Coronary artery (tissue), 2 donors: ENCODE results near the gene ALKBH4.

ENCODE experiments used
- DNase-seq: peaks from one replicate; pipeline ENCODE4 v3.0.0-alpha.2; 2017; ENCODE audit warnings: low spot score
- H3K27ac ChIP-seq, 2 donors: fragments of 200-600 bp; sonication (generic); one replicate each; pipeline ENCODE4 v1.5.1; 2016 to 2019
- H3K4me3 ChIP-seq: fragments of 200-600 bp; sonication (generic); 2 replicates; pipeline ENCODE4 v1.5.1; 2016; ENCODE audit warnings: mild to moderate bottlenecking, moderate library complexity
- TF ChIP-seq, protein P1 (sequence below): fragments of 200-600 bp; sonication (generic); IDR thresholded peaks from one replicate; pipeline ENCODE4 v1.5.1; 2019; ENCODE audit warnings: antibody characterized with exemption

Gene ALKBH4

DNA sequence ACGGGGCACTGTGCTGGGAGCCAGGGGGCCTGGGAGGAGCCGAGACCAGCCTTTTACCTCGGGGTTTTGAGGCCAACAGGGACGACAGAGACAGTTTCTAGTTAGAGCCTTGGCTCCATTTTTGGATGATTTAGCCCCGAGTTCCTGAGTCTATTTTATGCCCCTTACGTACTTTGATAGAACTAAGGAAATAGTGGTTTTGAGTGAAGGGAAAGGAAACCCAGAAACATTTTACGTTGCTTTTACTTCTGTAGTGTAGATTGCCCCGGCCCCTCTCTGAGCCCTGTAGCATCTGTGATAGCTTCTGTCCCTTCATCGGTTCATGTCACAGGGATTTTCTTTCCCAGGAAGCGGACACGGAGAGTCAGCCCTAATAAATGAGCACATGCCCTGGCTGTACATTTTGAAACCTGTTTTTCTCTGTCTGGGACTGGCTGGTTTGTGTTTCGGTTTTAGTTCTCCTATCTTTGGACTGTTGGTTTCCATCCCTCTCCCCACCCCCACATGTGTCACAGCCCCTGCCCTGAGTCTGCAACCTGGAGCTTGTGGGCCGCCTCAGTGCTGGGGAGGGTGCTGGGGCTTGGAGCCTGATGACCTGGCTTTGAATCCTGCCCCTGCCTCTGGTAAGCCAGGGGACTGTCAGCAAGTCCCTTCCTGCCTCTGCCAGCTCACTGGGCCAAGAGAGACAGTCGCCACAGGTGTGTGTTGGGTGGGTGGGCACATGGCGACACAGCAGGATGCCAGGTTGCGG, 38.2 kb downstream of the ALKBH4 start:
- no peak overlapping the region for H3K4me3 ChIP-seq
- TF ChIP-seq, protein P1, sequence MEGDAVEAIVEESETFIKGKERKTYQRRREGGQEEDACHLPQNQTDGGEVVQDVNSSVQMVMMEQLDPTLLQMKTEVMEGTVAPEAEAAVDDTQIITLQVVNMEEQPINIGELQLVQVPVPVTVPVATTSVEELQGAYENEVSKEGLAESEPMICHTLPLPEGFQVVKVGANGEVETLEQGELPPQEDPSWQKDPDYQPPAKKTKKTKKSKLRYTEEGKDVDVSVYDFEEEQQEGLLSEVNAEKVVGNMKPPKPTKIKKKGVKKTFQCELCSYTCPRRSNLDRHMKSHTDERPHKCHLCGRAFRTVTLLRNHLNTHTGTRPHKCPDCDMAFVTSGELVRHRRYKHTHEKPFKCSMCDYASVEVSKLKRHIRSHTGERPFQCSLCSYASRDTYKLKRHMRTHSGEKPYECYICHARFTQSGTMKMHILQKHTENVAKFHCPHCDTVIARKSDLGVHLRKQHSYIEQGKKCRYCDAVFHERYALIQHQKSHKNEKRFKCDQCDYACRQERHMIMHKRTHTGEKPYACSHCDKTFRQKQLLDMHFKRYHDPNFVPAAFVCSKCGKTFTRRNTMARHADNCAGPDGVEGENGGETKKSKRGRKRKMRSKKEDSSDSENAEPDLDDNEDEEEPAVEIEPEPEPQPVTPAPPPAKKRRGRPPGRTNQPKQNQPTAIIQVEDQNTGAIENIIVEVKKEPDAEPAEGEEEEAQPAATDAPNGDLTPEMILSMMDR = no peak
- peak overlapping the region in 1 of 2 donors; percentile 48 for H3K27ac ChIP-seq
- no peak for DNase-seq

DNA sequence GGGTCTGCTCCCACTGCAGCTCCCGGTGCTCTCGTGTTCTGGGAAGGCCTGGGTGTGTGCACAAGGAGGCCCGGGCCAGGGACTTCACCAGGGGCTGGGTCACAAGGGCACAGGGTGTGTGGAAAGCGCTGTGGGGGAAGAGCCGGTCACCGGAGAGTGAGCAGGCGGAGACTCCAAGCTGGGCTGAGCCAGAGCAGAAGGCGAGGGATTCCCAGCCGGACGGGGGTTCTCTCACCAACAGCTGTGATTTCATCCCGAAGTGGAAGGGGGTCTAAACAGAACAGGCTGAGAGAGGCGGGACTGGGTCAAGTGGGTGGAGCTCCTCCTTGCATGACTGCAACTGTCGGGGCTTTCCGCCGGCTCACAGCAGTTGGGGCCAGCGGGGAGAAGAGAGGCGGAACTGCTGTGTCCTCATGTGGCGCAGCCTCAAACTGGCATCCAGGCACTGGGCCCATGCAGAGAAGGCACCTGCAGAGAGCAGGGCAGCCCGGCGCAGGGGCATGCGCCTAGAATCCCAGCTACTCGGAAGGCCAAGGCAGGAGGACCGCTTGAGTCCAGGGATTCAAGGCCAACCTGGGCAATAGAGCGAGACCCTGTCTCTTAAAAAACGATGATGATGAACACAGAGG, 38.9 kb downstream of the ALKBH4 start:
- Histone ChIP-seq H3K27ac (peak overlapping the region in 1 of 2 donors; percentile 48), H3K4me3 (no peak overlapping the region)
- TF ChIP-seq, protein P1 = no peak
- DNase-seq = no peak

DNA sequence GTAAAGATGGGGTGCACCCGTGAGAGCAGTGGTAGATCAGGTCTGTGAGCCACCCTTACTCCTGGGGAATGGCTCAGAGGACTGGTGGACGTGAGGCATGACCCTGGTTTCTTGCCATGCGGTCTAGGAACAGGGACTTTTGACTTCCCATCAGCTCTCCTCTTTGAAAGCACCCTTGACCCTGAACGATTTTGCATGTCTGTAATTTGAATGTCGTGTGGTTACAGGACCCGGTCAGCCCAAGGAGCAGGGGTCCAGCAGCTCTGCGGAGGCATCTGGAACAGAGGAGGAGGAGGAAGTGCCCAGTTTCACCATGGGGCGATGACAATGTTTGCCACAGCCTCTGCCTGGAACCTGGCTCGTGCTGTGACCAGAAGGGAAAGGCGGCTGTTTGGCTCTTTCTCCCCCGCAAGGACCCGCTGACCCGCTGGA, 39.9 kb downstream of the ALKBH4 start:
- Histone ChIP-seq H3K27ac (no peak overlapping the region), H3K4me3 (no peak overlapping the region)
- no peak for DNase-seq
- TF ChIP-seq, protein P1 = no peak

DNA sequence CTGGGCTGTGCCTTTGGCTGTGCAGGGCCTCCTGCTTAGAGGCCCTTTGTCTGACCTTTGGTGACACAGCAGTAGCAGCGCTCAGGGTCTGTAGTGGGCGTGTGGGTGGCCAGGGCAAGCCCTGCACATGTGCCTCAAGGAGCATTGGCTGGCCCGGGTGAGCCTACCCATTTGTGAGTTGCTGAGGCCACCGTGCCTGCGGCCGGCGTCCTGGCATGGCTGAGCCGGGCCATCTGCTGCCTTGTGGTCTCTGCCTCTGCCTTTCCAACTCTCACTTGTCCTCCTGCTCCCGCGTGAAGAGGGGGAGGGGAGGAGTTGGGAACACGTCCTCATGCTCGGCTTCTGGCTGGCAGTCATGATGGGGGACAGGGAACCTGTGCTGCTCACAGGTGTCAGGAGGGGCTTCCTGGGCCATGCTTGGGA, 40.5 kb downstream of the ALKBH4 start:
- no peak overlapping the region for H3K4me3 ChIP-seq
- TF ChIP-seq, protein P1 = no peak
- H3K27ac ChIP-seq = no peak overlapping the region
- DNase-seq = no peak

DNA sequence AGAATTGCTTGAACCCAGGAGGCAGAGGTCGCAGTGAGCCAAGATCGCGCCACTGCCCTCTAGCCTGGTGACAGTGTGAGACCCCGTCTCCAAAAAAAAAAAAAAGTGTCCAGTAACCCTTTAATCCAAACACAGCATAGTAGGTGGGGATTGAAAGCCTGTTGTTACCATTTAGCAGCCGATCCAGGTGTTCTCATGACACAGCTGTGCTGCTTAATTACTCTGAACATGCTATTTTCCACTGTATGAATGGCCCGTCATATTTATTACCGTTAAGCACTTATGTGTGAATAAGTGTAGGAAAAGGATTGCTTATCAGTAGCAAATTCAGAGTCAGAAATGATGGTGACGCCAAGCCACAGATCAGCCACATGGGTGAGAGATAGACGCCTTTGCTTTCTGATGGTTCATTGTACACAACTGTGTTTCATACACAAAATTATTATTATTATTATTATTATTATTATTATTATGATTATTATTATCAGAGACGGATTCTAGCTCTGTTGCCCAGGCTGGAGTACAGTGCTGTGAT, 42.9 kb downstream of the ALKBH4 start:
- no peak overlapping the region for H3K4me3 ChIP-seq
- DNase-seq = no peak
- TF ChIP-seq, protein P1 = no peak

DNA sequence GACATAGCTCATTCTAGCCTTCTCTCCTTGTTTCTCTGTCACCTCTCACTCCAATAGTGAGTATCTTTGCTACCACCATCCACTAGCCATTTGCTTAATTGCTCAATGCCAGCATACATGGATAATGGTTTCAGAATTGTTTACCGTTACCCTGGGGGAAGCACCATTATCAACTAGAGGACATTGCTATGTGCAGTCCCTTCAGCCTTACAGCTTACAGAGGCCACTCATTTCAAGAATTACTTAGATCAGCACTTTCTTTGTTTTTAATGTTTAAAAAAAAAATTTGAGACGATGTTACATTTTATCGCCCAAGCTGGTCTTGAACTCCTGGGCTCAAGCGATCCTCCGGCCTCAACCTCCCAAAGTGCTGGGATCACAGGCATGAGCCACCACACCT, 46.1 kb downstream of the ALKBH4 start:
- no peak overlapping the region for H3K27ac ChIP-seq
- TF ChIP-seq, protein P1 = no peak
- no peak overlapping the region for H3K4me3 ChIP-seq
- DNase-seq = no peak

More for the DNA sequence above, 42.9 kb downstream of the ALKBH4 start:
- H3K27ac ChIP-seq = no peak overlapping the region
